Measurements from ENCODE around the gene CST1. TPM values are rescaled to one million over a fixed set of nuclear protein-coding genes. Genes with fewer than 3 reads are reported as not detected.
"Not testable (repeated sequence)": the region's sequence is repeated elsewhere in the genome, so short reads cannot be mapped to it uniquely, and the experiment has no call there.

The CST1 gene
- total and polyA plus RNA-seq, 4 experiments from 2014 or later: not detected

GRCh38 chr20:23747092-23747491 is 3.6 kb downstream of the CST1 start:
- CTCF ChIA-PET (ENCODE audit: partially characterized antibody); H3K27me3 ChIP-seq (ENCODE audit: insufficient read depth, low read length); H3K9me3 ChIP-seq (ENCODE audit: control insufficient read depth in 1 of 2, low read length in 2 of 2); H3K4me3 ChIP-seq (ENCODE audit: low read length in 2 of 2); H3K4me1 ChIP-seq (ENCODE audit: insufficient read depth, low read length); intact Hi-C loops (cut with micrococcal nuclease); H3K27me3 Mint-ChIP-seq; H3K36me3 ChIP-seq (ENCODE audit: insufficient read depth, low read length); DNase-seq; H3K27ac ChIP-seq (ENCODE audit: low read depth, low read length); H3K9me3 Mint-ChIP-seq; H3K4me1 Mint-ChIP-seq; POLR2A ChIA-PET (ENCODE audit: partially characterized antibody); H3K4me3 Mint-ChIP-seq; H3K27ac Mint-ChIP-seq; H3K36me3 Mint-ChIP-seq: not testable (repeated sequence)

DNA sequence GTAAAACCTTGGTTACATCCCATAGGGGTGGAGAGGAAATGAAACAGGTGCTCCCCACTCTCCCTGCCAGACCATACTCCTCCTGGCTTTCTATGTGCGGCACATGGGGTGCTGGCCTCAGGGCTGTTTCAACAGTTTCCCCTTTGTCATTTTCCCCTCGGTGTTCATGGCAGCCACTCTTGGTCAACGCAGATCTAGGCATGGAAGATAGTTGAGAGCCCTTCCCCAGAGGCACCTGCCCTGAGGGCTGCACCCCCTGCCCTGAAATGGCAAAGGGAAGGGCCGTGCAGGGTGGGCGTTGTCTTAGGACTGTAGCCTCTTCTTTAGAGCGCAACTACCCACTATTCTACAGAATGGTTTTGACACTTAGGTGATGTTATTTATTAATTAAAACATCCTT is 4.4 kb downstream of the CST1 start:
- Mint-ChIP-seq H3K9me3 (no peaks in the 10 kb centered on the region), H3K27me3 (peaks cover 2 to 5% of the 10 kb centered on the region in 2 donors), H3K36me3 (no peaks in the 10 kb centered on the region), H3K4me1 (no peaks in the 10 kb centered on the region), H3K27ac (no peak overlapping the region), H3K4me3 (no peak overlapping the region)
- Histone ChIP-seq H3K36me3 (ENCODE audit: insufficient read depth, low read length) (no peaks in the 10 kb centered on the region), H3K9me3 (ENCODE audit: control insufficient read depth in 1 of 2, low read length in 2 of 2) (no peaks in the 10 kb centered on the region), H3K4me3 (ENCODE audit: low read length in 2 of 2) (no peak overlapping the region), H3K4me1 (ENCODE audit: insufficient read depth, low read length) (no peaks in the 10 kb centered on the region), H3K27me3 (ENCODE audit: insufficient read depth, low read length) (no peaks in the 10 kb centered on the region), H3K27ac (ENCODE audit: low read depth, low read length) (no peak overlapping the region)
- CTCF ChIA-PET (ENCODE audit: partially characterized antibody): no interaction called here
- POLR2A ChIA-PET (ENCODE audit: partially characterized antibody): no interaction called here
- no peak for DNase-seq
- intact Hi-C loops (cut with micrococcal nuclease): no loop called here

DNA sequence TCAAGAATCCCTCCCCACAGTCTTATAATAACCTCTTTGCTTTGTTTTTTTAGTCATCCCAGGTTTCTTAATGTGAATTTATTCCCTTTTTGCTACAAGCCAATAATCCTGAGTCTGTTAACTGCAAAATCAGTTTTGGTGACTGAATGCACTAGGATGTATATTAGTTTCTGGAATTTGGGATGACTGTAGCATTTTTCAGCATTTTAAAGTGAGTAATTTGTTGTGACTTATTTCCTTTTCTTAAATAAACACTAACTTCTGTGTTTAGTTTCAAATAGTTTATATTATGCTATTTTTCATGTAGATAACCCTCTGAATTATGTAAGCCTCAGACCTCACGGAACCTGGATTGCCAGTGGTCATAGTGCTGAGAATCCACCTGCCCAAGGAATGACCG is 5.5 kb downstream of the CST1 start:
- Histone ChIP-seq H3K4me1 (ENCODE audit: insufficient read depth, low read length) (no peaks in the 10 kb centered on the region), H3K4me3 (ENCODE audit: low read length in 2 of 2) (no peak overlapping the region), H3K9me3 (ENCODE audit: control insufficient read depth in 1 of 2, low read length in 2 of 2) (no peaks in the 10 kb centered on the region), H3K27me3 (ENCODE audit: insufficient read depth, low read length) (no peaks in the 10 kb centered on the region), H3K36me3 (ENCODE audit: insufficient read depth, low read length) (no peaks in the 10 kb centered on the region), H3K27ac (ENCODE audit: low read depth, low read length) (no peak overlapping the region)
- H3K36me3 Mint-ChIP-seq: no peaks in the 10 kb centered on the region
- POLR2A ChIA-PET (ENCODE audit: partially characterized antibody): no interaction called here
- DNase-seq: no peak
- CTCF ChIA-PET (ENCODE audit: partially characterized antibody): no interaction called here
- H3K9me3 Mint-ChIP-seq: no peaks in the 10 kb centered on the region
- intact Hi-C loops (cut with micrococcal nuclease): no loop called here
- H3K27ac Mint-ChIP-seq: no peak overlapping the region
- no peaks in the 10 kb centered on the region for H3K4me1 Mint-ChIP-seq
- no peak overlapping the region for H3K4me3 Mint-ChIP-seq
- H3K27me3 Mint-ChIP-seq: peaks cover 2 to 5% of the 10 kb centered on the region in 2 donors

DNA sequence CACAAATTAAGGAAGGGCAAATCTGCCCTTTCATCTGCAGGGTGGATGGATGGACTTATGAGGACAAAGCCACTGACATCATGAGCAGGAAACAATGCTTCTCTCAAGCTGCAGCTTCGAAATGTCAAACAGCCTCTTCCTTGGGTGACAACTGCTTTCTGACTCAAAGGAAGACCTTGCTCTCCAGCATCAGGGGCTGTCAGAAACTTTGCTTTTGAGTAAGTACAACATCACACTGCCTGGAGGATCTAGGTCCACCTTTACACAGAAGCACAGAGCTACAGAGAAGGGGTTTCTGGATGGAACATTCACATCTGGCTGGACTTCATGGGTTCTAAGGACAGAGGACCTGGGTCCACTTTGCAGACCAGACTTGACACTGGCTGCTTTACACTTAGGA is 5.9 kb downstream of the CST1 start:
- H3K4me3 ChIP-seq (ENCODE audit: low read length in 2 of 2): no peak overlapping the region

GRCh38 chr20:23735391-23735790 is 15.3 kb downstream of the CST1 start:
- H3K36me3 ChIP-seq (ENCODE audit: insufficient read depth, low read length); intact Hi-C loops (cut with micrococcal nuclease); H3K27me3 ChIP-seq (ENCODE audit: insufficient read depth, low read length); CTCF ChIA-PET (ENCODE audit: partially characterized antibody); POLR2A ChIA-PET (ENCODE audit: partially characterized antibody); H3K4me3 ChIP-seq (ENCODE audit: low read length in 2 of 2); H3K4me1 Mint-ChIP-seq; H3K9me3 ChIP-seq (ENCODE audit: control insufficient read depth in 1 of 2, low read length in 2 of 2); H3K4me1 ChIP-seq (ENCODE audit: insufficient read depth, low read length); DNase-seq; H3K27ac Mint-ChIP-seq; H3K36me3 Mint-ChIP-seq; H3K4me3 Mint-ChIP-seq; H3K27ac ChIP-seq (ENCODE audit: low read depth, low read length); H3K9me3 Mint-ChIP-seq: not testable (repeated sequence)
- peaks cover 9 to 11% of the 10 kb centered on the region in 2 donors for H3K27me3 Mint-ChIP-seq

More for the DNA sequence above, 5.9 kb downstream of the CST1 start:
- Mint-ChIP-seq H3K4me1 (no peaks in the 10 kb centered on the region), H3K27me3 (peaks cover 2 to 5% of the 10 kb centered on the region in 2 donors), H3K36me3 (no peaks in the 10 kb centered on the region), H3K27ac (no peak overlapping the region), H3K9me3 (no peaks in the 10 kb centered on the region), H3K4me3 (no peak overlapping the region)
- H3K36me3 ChIP-seq (ENCODE audit: insufficient read depth, low read length): no peaks in the 10 kb centered on the region
- DNase-seq: no peak
- no peaks in the 10 kb centered on the region for H3K9me3 ChIP-seq (ENCODE audit: control insufficient read depth in 1 of 2, low read length in 2 of 2)
- H3K27ac ChIP-seq (ENCODE audit: low read depth, low read length): no peak overlapping the region
- no peaks in the 10 kb centered on the region for H3K4me1 ChIP-seq (ENCODE audit: insufficient read depth, low read length)
- ChIA-PET POLR2A (ENCODE audit: partially characterized antibody) (no interaction called here), CTCF (ENCODE audit: partially characterized antibody) (no interaction called here)
- intact Hi-C loops (cut with micrococcal nuclease): no loop called here
- no peaks in the 10 kb centered on the region for H3K27me3 ChIP-seq (ENCODE audit: insufficient read depth, low read length)

DNA sequence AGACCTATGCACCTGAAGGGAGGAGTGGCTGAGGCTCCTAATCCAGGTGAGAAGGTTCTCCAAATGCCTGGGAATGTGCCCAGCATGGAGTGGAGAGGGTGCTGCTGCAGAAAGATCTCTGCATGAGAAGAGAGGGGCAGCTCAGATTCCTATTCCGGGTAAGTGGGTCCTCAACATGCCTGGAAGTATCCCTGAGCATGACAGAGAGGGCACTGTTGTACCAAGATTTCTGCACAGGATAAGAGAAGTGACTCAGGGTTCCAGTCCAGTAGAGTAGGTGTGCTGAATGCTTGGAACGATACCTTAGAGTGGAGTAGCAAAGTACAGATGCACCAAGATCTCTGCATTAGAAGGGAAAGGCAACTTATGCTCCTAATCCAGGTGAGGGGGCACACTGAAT is 15.8 kb downstream of the CST1 start:
- DNase-seq; CTCF ChIA-PET (ENCODE audit: partially characterized antibody); H3K36me3 Mint-ChIP-seq; H3K36me3 ChIP-seq (ENCODE audit: insufficient read depth, low read length); POLR2A ChIA-PET (ENCODE audit: partially characterized antibody); H3K4me3 ChIP-seq (ENCODE audit: low read length in 2 of 2); H3K4me1 ChIP-seq (ENCODE audit: insufficient read depth, low read length); H3K4me3 Mint-ChIP-seq; intact Hi-C loops (cut with micrococcal nuclease); H3K9me3 ChIP-seq (ENCODE audit: control insufficient read depth in 1 of 2, low read length in 2 of 2); H3K4me1 Mint-ChIP-seq; H3K27ac ChIP-seq (ENCODE audit: low read depth, low read length); H3K27ac Mint-ChIP-seq; H3K9me3 Mint-ChIP-seq; H3K27me3 ChIP-seq (ENCODE audit: insufficient read depth, low read length): not testable (repeated sequence)
- peaks cover 9 to 11% of the 10 kb centered on the region in 2 donors for H3K27me3 Mint-ChIP-seq

- H3K27me3 ChIP-seq (ENCODE audit: insufficient read depth, low read length); H3K27ac Mint-ChIP-seq; H3K4me1 ChIP-seq (ENCODE audit: insufficient read depth, low read length); H3K36me3 Mint-ChIP-seq; H3K36me3 ChIP-seq (ENCODE audit: insufficient read depth, low read length); H3K4me3 ChIP-seq (ENCODE audit: low read length in 2 of 2); intact Hi-C loops (cut with micrococcal nuclease); H3K4me3 Mint-ChIP-seq; POLR2A ChIA-PET (ENCODE audit: partially characterized antibody); H3K9me3 ChIP-seq (ENCODE audit: control insufficient read depth in 1 of 2, low read length in 2 of 2); H3K4me1 Mint-ChIP-seq; CTCF ChIA-PET (ENCODE audit: partially characterized antibody); H3K27ac ChIP-seq (ENCODE audit: low read depth, low read length); DNase-seq; H3K9me3 Mint-ChIP-seq: not testable (repeated sequence)
- peaks cover 9 to 11% of the 10 kb centered on the region in 2 donors for H3K27me3 Mint-ChIP-seq
Observed at GRCh38 chr20:23734440-23734839, 16.3 kb downstream of the CST1 start.

DNA sequence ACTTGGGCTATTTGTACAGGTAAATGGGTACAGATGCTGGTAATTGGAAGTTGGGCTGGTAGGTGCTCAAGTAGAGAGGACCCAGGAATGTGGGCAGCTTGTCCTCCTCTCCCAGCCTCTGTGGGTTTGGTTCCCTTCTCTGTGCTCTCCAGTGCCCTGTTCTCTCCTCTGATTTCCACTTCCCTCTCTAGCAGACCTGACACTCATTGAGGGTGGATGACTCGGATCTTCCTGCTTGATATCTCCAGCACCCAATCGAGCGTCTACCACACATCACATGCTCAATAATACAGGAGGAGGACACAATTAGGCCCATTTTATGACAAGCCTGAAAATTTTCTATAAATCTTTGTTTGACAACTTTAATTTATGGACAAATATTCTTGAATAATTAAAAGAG is 23.7 kb downstream of the CST1 start:
- ChIA-PET POLR2A (ENCODE audit: partially characterized antibody) (no interaction called here), CTCF (ENCODE audit: partially characterized antibody) (no interaction called here)
- no peaks in the 10 kb centered on the region for H3K4me1 ChIP-seq (ENCODE audit: insufficient read depth, low read length)
- peaks cover 0 to 2% of the 10 kb centered on the region in 2 donors for H3K27me3 Mint-ChIP-seq
- no peak for DNase-seq
- intact Hi-C loops (cut with micrococcal nuclease): no loop called here
- no peaks in the 10 kb centered on the region for H3K27me3 ChIP-seq (ENCODE audit: insufficient read depth, low read length)
- H3K4me3 ChIP-seq (ENCODE audit: low read length in 2 of 2): no peak overlapping the region
- no peaks in the 10 kb centered on the region for H3K36me3 Mint-ChIP-seq
- no peaks in the 10 kb centered on the region for H3K36me3 ChIP-seq (ENCODE audit: insufficient read depth, low read length)
- peaks cover 0 to 2% (median 0%) of the 10 kb centered on the region in 8 donors for H3K9me3 Mint-ChIP-seq
- no peak overlapping the region for H3K27ac Mint-ChIP-seq
- H3K9me3 ChIP-seq (ENCODE audit: control insufficient read depth in 1 of 2, low read length in 2 of 2): no peaks in the 10 kb centered on the region
- H3K27ac ChIP-seq (ENCODE audit: low read depth, low read length): no peak overlapping the region
- H3K4me1 Mint-ChIP-seq: no peaks in the 10 kb centered on the region
- no peak overlapping the region for H3K4me3 Mint-ChIP-seq
